GM12878 (cell line): Measurements from ENCODE around the gene CHSY3.

Experiments used
- CEBPB ChIP-seq, 2 experiments: fragments of 150-350 bp in 1 of 2; IDR thresholded peaks; 2 replicates each; pipeline ENCODE4 v1.6.1; 2012 to 2014; ENCODE audit warnings: low read depth in 2 of 2, low read length in 2 of 2, borderline replicate concordance in 1 of 2, inconsistent platforms in 1 of 2
- CTCF ChIP-seq, 3 experiments: IDR thresholded peaks in 2 of 3; conservative IDR thresholded peaks in 1 of 3; 2 replicates each; pipeline ENCODE4 v1.5.1; 2011; ENCODE audit warnings: low read depth in 3 of 3, low read length in 3 of 3, mild to moderate bottlenecking in 3 of 3, control low read depth in 2 of 3, moderate library complexity in 2 of 3, inconsistent platforms in 1 of 3, mixed read lengths in 1 of 3; ENCODE audit not compliant: control insufficient read depth in 2 of 3, insufficient read depth in 1 of 3; ENCODE audit errors: extremely low read depth in 1 of 3
- EP300 ChIP-seq, 2 experiments: fragments of 150-350 bp in 1 of 2; IDR thresholded peaks; 2 replicates each; pipeline ENCODE4 v1.6.1; 2011 to 2012; ENCODE audit warnings: low read depth in 2 of 2, low read length in 2 of 2, borderline replicate concordance in 1 of 2, improper control_type of control experiment in 1 of 2, inconsistent platforms in 1 of 2; ENCODE audit not compliant: control insufficient read depth in 1 of 2
- GABPA ChIP-seq: IDR thresholded peaks from 2 replicates; pipeline ENCODE4 v1.6.1; 2014; ENCODE audit warnings: antibody characterized with exemption, low read depth, mild to moderate bottlenecking, inconsistent platforms
- IRF3 ChIP-seq: fragments of 450-650 bp; IDR thresholded peaks from 2 replicates; pipeline ENCODE4 v1.6.1; 2014; ENCODE audit warnings: mild to moderate bottlenecking
- MTA2 ChIP-seq: fragments of 450-650 bp; IDR thresholded peaks from 2 replicates; pipeline ENCODE4 v1.6.1; 2016; ENCODE audit warnings: low read depth, mild to moderate bottlenecking, moderate library complexity
- POLR2A ChIP-seq: IDR thresholded peaks from 2 replicates; pipeline ENCODE4 v1.6.1; 2011; ENCODE audit warnings: low read depth, mild to moderate bottlenecking, low read length
- RFX5 ChIP-seq: IDR thresholded peaks from 2 replicates; pipeline ENCODE4 v1.6.1; 2011; ENCODE audit warnings: low read depth, low read length, improper control_type of control experiment
- SUZ12 ChIP-seq: fragments of 200-600 bp; sonication (generic); IDR thresholded peaks from one replicate; pipeline ENCODE4 v1.6.1; 2018; ENCODE audit warnings: antibody characterized with exemption, mild to moderate bottlenecking; ENCODE audit not compliant: unreplicated experiment
- YY1 ChIP-seq: IDR thresholded peaks from 2 replicates; pipeline ENCODE4 v1.6.1; 2011; ENCODE audit warnings: low read depth, mild to moderate bottlenecking, low read length
- ZNF274 ChIP-seq: IDR thresholded peaks from one replicate; pipeline ENCODE4 v1.8.0; 2011; ENCODE audit not compliant: insufficient read length, insufficient read depth

GRCh38 chr5:130037905-130038304 lies 133.6 kb downstream of the CHSY3 start:
- TF ChIP-seq CEBPB (IDR thresholded peaks at IDR 0.05; ENCODE audit: borderline replicate concordance in 1 of 2, low read depth in 2 of 2, low read length in 2 of 2) (no peak), IRF3 (no peak), CTCF (IDR thresholded peaks at IDR 0.05 in 2 of 3, conservative IDR thresholded peaks at IDR 0.05 in 1 of 3; ENCODE audit: control insufficient read depth in 2 of 3, extremely low read depth in 1 of 3, insufficient read depth in 1 of 3, low read depth in 3 of 3, low read length in 3 of 3) (no peak), EP300 (IDR thresholded peaks at IDR 0.05; ENCODE audit: borderline replicate concordance in 1 of 2, control insufficient read depth in 1 of 2, low read depth in 2 of 2, low read length in 2 of 2) (no peak), GABPA (no peak), SUZ12 (no peak), POLR2A (no peak), ZNF274 (no peak), YY1 (no peak), MTA2 (no peak), RFX5 (no peak)
